ENCODE data around the gene CTTNBP2.

The CTTNBP2 gene, protein sequence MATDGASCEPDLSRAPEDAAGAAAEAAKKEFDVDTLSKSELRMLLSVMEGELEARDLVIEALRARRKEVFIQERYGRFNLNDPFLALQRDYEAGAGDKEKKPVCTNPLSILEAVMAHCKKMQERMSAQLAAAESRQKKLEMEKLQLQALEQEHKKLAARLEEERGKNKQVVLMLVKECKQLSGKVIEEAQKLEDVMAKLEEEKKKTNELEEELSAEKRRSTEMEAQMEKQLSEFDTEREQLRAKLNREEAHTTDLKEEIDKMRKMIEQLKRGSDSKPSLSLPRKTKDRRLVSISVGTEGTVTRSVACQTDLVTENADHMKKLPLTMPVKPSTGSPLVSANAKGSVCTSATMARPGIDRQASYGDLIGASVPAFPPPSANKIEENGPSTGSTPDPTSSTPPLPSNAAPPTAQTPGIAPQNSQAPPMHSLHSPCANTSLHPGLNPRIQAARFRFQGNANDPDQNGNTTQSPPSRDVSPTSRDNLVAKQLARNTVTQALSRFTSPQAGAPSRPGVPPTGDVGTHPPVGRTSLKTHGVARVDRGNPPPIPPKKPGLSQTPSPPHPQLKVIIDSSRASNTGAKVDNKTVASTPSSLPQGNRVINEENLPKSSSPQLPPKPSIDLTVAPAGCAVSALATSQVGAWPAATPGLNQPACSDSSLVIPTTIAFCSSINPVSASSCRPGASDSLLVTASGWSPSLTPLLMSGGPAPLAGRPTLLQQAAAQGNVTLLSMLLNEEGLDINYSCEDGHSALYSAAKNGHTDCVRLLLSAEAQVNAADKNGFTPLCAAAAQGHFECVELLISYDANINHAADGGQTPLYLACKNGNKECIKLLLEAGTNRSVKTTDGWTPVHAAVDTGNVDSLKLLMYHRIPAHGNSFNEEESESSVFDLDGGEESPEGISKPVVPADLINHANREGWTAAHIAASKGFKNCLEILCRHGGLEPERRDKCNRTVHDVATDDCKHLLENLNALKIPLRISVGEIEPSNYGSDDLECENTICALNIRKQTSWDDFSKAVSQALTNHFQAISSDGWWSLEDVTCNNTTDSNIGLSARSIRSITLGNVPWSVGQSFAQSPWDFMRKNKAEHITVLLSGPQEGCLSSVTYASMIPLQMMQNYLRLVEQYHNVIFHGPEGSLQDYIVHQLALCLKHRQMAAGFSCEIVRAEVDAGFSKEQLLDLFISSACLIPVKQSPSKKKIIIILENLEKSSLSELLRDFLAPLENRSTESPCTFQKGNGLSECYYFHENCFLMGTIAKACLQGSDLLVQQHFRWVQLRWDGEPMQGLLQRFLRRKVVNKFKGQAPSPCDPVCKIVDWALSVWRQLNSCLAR (N-terminal part only)

DNA sequence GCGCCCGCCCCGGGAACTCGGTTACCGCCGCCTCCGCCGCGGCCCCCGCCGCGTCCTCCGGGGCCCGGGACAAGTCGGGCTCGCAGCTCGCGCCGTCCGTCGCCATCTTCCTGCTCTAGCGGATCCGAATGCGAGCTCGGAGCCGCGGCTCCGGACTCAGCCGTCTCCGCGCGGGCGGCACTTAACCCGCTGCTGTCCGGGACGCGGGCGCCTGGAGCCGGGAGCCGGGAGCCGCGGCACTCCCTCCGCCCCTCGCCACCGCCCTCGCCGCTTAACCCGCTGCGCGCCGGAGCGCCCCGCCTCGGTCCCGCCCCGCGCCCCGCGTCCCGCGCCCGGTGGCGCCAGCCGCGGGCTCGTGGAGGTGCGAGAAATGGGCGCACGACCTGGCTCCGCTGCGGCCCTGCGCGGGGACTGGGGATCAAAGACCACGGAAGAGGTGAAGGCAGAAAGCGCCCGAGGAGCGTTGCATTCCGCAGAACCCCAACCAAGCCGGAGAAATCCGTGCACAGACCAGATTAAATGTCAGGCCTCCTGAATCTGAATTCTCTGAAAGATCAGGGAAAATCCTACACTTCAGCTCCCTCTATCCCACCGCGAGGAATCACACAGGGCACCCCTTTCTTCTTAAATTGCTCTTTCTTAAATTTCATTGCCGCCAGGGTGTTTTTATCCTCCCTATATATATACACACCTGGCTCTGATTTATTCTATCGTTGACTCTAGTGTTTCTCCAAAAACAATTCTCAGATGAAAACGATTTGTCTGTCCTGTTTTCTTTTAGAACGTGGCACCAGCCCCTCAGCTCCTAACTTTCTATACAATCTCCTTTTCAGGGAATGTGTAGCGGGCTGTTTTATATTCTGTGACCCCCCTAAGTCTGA lies at the start of gene CTTNBP2:
TSS of gene CTTNBP2 (minus strand) at position 132 of the 881 bp plus-strand sequence. CDS start at position 106, 26 bp downstream.
- DNase-seq = peak; percentile 49 to 69 (median 59)

DNA sequence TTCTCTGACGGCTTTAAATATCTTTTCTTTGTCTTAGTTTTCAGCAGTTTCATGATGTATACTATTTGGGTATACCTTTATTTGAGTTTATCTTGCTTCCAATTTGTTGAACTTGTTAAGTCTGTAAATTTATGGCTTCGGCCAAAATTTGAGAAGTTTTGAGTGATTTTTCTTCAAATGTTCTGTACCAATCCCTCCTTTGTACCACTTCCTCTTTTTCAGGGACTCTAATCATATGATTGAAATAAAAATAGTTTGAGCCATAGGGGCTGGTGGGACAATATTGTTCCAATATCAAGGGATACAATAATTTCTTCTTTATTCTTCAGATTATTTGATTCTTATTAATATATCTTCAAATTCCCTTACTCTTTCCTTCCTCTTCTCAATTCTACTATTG lies 43.1 kb upstream of the CTTNBP2 start:
- DNase-seq = peak in 1 of 3 donors; percentile 5

DNA sequence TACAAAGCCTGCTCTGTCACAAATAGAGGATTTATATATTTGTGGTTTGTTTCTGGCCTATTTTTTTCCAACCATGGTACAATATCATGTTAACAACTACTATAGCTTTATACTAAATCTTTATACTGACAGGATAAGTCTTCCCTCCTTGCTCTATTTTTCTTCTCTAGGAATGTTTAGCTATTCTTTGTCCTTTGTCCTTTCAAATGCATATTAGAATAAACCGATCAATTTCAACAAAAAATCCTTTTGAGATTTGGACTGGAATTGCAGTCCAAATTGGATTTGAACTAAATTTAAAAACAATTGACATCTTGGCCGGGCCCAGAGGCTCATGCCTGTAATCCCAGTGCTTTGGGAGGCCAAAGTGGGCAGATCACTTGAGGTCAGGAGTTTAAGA lies 39.2 kb upstream of the CTTNBP2 start:
- no peak for DNase-seq

DNA sequence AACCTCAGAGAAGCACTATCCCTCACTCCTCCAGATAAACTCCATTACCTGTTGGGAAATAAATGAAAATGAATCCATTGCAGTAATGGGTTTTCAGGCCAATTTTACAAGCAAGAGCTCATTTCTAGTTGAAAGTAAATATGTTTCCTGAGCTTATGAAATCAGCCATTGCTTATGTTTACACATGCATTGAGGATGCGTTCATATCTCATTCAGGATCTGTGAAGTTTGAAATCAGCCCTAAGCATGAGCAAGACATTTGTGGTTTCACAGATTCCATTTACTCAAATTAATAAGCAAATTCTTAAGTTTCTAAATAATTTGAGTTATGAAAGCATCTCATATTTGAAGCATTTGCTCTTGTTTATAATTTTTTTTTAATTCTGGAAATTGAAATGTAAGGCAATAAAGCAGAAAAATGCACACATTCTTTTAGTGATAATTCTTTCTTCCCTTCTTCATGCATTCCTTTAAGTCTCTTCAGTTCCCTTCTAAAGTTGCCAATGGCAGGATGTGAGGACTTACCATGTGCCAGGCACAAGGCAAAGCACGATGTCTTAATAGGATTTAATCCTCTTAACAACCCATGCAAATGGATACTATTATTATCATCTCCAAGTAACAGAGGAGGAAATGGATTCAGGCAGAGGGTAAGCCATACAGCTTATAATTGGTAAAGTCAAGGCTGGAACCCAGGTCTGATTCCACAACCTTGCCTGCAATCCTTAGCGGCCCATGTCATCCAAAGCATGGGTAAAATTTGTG lies 35.0 kb upstream of the CTTNBP2 start:
- DNase-seq = no peak

DNA sequence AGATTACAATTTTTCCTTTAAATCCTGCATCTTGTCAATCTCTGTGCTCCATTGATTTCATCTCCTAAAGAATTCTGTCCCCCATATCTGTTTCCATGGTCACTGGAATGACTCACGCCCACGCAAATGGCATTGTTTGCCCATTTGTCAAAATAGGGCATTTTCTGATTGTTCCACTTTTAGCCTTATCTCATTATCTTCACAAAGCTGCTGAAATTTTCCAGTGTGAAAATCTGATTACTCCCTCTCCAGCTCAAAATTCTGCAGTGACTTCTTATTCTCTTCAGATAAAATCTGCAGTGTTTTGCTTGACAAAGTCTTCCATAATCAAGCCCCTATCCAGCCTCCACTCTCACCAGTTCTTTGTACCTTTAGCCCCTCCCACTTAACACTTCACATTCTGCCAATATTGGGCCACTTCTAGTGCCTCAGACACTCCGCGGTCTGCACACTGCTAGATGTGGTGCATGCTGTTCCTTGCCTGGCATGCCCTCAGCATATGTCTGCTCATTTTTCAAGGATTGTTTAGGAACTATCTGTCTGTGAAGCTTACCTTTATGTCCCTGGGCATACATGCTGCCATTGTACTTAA lies 33.9 kb upstream of the CTTNBP2 start:
- DNase-seq = no peak

DNA sequence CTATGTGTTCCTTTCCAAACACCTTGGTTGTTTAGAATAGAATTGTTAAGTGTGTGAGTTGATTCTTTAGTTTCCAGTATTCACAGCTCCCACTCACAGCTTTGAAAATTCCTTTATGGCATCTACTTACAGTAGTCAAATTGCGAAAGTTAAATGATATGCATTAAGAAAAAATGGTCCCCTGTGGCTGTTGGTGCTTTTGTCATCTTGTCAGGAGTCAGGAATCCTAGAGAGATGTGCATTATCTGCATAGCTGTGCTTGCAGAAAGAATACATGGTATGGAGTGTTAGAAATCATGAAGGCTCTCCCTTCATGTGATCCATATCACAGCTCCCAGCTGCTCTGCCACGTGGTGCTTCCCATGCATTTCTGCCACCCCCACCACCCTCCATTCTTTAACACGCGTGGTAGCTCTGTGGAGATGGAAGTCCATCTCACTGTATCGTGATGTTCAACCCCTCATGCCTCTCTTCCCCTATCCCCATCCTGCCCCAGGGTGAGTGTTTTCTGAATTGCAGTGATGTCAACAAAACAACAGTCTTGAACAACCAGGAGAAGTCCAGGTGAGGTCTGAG lies 29.2 kb upstream of the CTTNBP2 start:
- DNase-seq = no peak

DNA sequence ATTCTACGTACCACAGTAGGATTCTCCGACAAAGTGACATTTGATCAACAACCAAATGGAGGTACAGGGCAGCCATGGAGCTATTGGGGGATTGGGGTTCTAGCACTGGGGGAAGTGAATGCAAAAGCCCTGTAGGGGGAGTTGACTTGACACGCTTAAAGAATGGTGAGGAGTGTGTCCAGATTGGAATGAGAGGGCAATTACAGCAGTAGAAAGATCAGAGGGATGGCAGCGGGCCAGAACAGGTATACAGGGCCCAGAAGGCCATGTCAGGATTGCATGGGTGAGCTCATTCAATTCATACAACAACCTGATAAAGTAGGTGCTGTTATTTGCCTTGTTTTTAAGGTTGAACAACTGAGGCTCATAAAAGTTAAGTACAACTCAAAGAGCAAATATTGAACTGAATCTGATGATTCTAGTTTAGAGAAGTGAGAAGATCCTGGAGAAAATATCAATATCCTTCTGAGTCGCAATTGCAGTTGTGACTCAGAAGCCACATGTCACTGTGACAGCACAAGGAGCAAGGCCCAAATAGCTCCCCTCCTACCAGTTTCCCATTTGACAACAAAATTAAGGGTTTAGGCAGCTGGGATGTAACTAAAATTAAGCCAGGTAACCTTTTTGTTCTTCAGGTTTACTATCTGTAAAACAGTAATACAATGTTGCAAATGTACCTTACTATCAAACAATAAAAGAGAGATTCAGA lies 28.0 kb upstream of the CTTNBP2 start:
- DNase-seq = peak in 1 of 3 donors; percentile 6

DNA sequence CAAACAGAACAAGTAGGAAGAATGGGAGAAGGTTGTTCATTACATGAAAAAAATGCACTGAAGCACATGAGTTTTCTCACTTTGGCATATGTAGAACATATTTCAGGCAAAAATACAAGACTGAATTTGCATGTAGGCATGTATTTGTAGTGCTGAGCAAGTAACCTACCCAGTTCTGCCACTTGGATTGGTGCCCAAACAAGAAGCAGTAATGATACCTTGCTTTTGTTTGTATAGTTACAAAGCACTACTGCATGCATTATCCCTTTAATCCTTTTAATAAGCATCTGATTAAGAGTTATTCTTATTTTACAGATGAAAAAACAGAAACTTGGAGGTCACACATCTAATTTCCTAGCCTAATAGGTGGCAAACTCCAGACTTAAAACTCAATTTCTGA lies 23.1 kb upstream of the CTTNBP2 start:
- DNase-seq = no peak

DNA sequence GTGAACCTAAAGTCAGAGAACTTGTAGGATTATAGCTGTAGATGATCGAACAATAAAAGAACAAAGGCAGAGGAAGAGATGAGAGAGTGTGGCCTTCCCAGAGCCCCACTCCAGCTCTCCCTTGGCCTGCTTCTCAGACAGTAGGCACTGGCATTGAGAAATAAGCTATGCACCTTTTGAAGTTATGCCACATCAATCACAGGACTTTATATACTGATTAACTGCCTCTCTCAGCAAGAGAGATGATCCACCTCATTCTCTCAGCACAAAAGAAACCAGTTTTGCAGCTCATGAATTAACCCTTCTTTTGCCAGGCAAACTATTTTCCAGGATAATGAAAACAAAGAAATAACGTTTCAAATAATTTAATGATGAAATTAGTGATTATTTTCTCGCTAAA lies 22.0 kb upstream of the CTTNBP2 start:
- DNase-seq = no peak

DNA sequence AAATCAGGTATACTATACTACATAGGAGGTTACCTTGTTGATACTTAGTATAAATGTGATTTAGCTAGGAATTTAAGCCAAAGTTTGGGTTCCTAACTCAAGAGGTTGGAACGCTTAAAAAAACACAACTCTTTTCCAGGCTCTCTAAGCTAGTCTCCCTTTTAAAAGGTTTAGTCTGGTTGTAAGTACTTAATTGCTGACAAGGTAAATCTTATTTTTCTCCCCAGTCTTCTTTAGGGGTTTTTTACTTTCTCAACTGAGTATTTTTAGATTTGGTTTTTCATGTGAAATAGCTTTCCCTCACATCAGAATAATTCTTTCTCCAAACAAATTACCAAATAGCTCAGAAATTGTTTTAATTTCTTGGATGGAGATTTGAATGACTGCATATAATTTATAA lies 20.8 kb upstream of the CTTNBP2 start:
- no peak for DNase-seq

DNA sequence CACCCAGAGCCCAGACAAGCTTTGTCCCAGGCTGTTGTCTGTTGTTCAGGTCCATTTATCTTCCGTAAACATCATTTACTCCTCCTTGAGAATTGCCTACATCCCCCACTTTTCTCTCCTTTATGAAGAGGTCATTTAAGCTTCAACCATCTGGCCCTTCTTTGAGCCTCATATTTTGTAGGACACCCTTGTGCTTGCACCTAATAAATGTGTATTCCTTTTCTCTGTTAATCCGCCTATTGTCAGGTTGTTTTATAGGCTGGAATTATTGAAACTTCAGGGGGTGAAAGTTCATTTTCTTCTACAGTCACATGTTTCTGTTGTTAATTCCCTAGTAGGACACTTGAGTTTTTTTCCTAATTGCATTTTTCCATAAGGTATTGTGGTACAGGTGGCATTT lies 19.6 kb upstream of the CTTNBP2 start:
- no peak for DNase-seq

DNA sequence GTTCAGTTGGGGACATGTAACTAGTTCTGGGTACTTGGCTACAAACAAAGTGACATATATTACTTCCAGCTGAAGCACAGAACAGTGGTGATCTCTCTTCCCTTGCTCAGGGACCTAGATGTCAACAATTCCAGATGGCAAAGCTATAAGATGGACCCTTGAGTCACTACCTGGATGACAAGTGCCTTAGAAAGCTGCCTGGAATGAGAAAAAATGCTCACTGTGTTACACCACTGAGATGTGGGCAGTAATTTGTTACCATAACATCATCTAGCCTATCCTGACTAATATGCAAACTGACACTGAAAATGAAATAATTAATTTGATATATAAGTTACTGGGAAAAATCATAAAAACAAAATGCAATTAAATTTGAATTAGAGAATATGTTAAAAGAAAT lies 16.4 kb upstream of the CTTNBP2 start:
- no peak for DNase-seq

DNA sequence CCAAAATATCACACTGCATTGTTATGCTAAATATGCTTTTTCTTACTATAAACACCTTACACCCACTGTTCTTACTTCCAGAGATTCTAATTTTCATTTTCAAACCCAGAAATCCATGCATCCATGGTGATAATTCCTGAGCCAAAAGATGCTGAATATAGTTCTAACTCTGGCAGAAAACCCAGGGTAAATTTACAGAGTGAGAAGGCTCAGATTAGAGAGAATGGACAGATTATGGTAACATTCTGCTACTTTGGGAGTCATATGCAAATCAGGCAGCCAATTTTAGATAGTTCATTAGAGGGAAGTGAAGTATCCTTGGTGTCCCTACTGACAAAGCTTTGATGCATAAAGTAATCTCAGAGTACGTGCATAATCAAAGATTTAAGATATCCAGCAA lies 15.4 kb upstream of the CTTNBP2 start:
- DNase-seq = no peak

DNA sequence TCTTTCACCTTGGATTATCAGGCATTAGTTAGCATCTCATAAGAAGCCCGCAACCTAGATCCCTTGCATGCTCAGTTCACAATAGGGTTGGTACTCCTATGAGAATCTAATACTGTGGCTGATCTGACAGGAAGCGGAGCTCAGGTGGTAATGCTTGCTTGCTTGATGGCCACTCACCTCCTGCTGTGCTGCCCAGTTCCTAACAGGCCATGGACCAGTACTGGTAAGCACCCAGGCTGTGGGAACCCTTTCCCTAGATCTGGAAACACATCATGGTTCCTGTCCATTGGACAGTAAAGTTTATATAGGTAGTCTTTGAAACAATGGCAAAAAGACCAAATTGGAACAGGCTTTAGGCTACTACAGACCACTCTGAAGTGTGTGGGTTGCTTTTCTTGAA lies 9.4 kb upstream of the CTTNBP2 start:
- DNase-seq = no peak

DNA sequence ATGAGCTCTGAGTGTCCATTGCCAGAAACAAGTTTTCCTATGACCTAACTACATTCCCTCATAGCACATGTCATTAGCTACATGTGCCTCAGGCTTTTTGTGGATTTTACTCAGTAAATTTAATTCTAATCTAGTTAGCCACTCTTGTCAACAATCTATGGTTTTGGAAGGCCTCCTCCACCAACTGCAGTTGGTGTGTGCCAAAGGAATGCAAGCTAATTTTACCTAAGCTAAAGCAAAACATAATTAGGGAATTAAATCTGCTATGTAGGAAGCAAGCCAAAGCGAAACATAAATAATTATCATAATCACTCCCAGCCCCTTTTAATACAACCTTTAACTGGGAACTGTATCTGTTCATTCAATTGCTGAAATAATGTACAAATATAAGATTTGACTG lies 3.5 kb upstream of the CTTNBP2 start:
- no peak for DNase-seq

DNA sequence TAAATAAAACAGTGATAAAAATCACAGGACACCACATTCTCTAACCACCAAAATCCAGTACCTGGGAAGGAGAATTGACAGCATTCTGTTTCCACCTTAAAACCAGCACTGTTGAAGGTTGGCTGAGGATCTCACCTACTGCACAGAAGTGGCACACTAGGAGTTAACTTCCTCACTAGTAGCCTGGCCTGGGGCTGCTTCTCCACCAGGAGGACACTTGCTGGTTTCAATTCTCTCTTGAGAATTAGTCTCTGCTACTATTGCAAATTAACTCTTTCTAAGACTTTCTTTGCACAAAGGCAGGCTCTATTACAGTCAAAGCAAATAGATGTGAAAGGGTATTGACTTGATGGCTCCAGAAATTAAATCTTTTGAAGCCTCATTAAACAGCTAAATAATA lies 2.3 kb upstream of the CTTNBP2 start:
- DNase-seq = peak; percentile 59 to 65 (median 63)

DNA sequence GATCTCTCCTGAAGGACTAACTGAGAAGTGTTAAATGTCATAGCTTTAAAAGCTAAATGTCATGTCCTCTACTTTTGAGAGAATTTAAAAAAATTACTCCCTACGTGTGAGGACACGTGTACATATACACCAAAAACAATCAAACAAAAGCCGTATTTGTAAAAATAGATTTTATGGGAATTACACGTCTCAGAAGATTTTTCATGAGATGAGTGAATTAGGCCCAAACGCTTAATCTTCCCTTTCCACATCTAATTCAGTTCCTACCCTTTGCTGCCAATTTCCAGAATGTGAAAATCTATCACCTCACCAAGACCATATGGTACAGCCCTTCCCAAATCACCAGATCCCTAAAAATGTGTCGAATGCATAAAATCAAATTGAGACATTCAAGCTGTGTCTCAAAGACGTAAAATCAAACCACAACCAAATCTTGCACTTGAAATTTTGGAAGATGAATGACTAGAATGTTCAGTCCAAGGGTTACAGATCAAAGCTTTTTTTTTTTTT lies 1.0 kb upstream of the CTTNBP2 start:
- DNase-seq = no peak

DNA sequence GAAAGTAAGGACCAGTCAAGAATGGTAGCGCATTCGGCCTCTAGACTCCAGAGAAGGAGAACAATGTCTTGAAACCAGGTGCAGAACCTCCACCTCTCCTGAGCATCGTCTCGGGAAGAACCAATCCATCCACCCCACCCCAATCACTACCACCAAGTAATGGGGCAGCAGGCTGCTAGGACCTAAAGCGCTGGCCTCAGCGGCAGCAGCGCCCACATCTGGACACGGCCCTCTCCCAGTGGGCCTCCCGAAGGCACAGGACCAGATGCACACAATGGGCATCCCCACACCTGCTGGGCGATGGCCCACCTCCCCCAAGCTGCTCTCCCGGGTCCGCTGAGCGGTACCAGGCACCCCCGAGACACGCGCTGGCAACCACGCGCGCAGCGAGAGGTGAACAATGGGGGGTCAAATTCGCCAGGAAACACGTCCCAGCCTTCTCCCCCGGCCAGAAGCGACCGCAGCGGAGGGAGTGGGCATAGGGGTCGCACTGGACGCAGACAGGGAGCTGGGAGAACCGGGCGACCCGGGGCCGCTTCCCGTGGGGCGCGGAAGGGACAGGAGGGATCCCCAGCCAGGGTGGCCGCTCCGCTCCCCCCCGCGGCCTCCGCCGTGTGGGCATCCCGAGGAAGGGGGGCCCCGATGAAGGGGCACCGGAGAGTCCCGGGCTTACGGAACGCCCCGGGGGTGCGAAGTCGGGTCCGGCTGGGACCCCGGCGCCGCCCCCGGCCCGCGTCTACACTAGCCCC lies 506 bp downstream of the CTTNBP2 start:
- peak in 1 of 3 donors; percentile 29 for DNase-seq
